CD14-positive monocyte (primary cell): ENCODE results near the gene BCAN. TPM values are rescaled to one million over a fixed set of nuclear protein-coding genes. Genes with fewer than 3 reads are reported as not detected.

Experiments used
- DNase-seq, 3 donors: peaks; one replicate each; pipeline ENCODE4 v3.0.0-alpha.2; 2011 to 2022
- H2AFZ ChIP-seq: 2 replicates; pipeline ENCODE4 v1.6.0; 2012; ENCODE audit warnings: mild to moderate bottlenecking, low read depth, low read length, inconsistent platforms; ENCODE audit not compliant: insufficient read depth, poor library complexity, severe bottlenecking
- H3K27ac ChIP-seq, 2 donors: 1 replicate in 1 of 2; 2 replicates in 1 of 2; pipeline ENCODE4 v1.5.1; 2012 to 2013; ENCODE audit warnings: low read length in 2 of 2, control low read depth in 1 of 2, inconsistent platforms in 1 of 2, low read depth in 1 of 2, mild to moderate bottlenecking in 1 of 2
- H3K27me3 ChIP-seq, 2 donors: one replicate each; pipeline versions ENCODE4 v1.6.0 to v1.6.1; 2011 to 2013; ENCODE audit warnings: low read length in 2 of 2; ENCODE audit not compliant: control insufficient read depth in 2 of 2, insufficient read depth in 2 of 2
- H3K36me3 ChIP-seq, 2 donors: replicated peaks in 1 of 2; 1 replicate in 1 of 2; 2 replicates in 1 of 2; pipeline versions ENCODE4 v1.5.1 to v1.6.1; 2012 to 2013; ENCODE audit warnings: low read length in 2 of 2, control low read depth in 1 of 2, inconsistent platforms in 1 of 2, mild to moderate bottlenecking in 1 of 2; ENCODE audit not compliant: insufficient read depth in 2 of 2, control insufficient read depth in 1 of 2
- H3K4me1 ChIP-seq, 2 donors: 1 replicate in 1 of 2; 2 replicates in 1 of 2; pipeline versions ENCODE4 v1.5.1 to v1.6.1; 2012 to 2013; ENCODE audit warnings: low read length in 2 of 2, control low read depth in 1 of 2, inconsistent platforms in 1 of 2, mild to moderate bottlenecking in 1 of 2, moderate library complexity in 1 of 2; ENCODE audit not compliant: insufficient read depth in 2 of 2, control insufficient read depth in 1 of 2
- H3K4me2 ChIP-seq: replicated peaks from 2 replicates; pipeline ENCODE3; 2012; ENCODE audit warnings: low read length, moderate library complexity, mild to moderate bottlenecking; ENCODE audit not compliant: poor library complexity, severe bottlenecking; ENCODE audit errors: extremely low read depth
- H3K4me3 ChIP-seq, 3 experiments: fragments of 200-600 bp in 1 of 3; sonication (generic) in 1 of 3; replicated peaks in 1 of 3; 1 replicate in 2 of 3; 2 replicates in 1 of 3; pipeline ENCODE4 v1.5.1; 2011 to 2013; ENCODE audit warnings: low read length in 3 of 3, mild to moderate bottlenecking in 3 of 3, control low read depth in 2 of 3, low read depth in 2 of 3, inconsistent platforms in 1 of 3, moderate library complexity in 1 of 3
- H3K79me2 ChIP-seq: 2 replicates; pipeline ENCODE4 v1.6.0; 2012; ENCODE audit warnings: mild to moderate bottlenecking, control low read depth, inconsistent platforms, low read length, moderate library complexity; ENCODE audit not compliant: insufficient read depth
- H3K9ac ChIP-seq: 2 replicates; pipeline ENCODE4 v1.6.0; 2017; ENCODE audit warnings: low read length, mild to moderate bottlenecking; ENCODE audit not compliant: insufficient read depth, poor library complexity, severe bottlenecking
- H3K9me3 ChIP-seq, 2 donors: replicated peaks in 1 of 2; 1 replicate in 1 of 2; 2 replicates in 1 of 2; pipeline versions ENCODE4 v1.5.1 to v1.6.1; 2012 to 2013; ENCODE audit warnings: low read length in 2 of 2, control low read depth in 1 of 2; ENCODE audit not compliant: control insufficient read depth in 1 of 2, insufficient read depth in 1 of 2
- H4K20me1 ChIP-seq: 2 replicates; pipeline ENCODE4 v1.6.0; 2012; ENCODE audit warnings: mild to moderate bottlenecking, low read length, control low read depth, moderate library complexity; ENCODE audit not compliant: insufficient read depth
- H3K27ac Mint-ChIP-seq, 7 donors: one replicate each; pipeline ENCODE4 v1.8.0; 2020; ENCODE audit warnings: mild to moderate bottlenecking in 7 of 7, mixed read lengths in 7 of 7, moderate library complexity in 6 of 7, inconsistent platforms in 2 of 7
- H3K27me3 Mint-ChIP-seq, 3 donors: one replicate each; pipeline ENCODE4 v1.8.0; 2021 to 2022; ENCODE audit warnings: low read depth in 3 of 3, mild to moderate bottlenecking in 3 of 3, mixed read lengths in 3 of 3, moderate library complexity in 3 of 3, inconsistent platforms in 1 of 3
- H3K36me3 Mint-ChIP-seq, 2 donors: one replicate each; pipeline ENCODE4 v1.8.0; 2020; ENCODE audit warnings: mixed read lengths in 2 of 2, inconsistent platforms in 1 of 2, mild to moderate bottlenecking in 1 of 2
- H3K4me1 Mint-ChIP-seq: one replicate; pipeline ENCODE4 v1.8.0; 2020; ENCODE audit warnings: mild to moderate bottlenecking, mixed read lengths
- H3K4me3 Mint-ChIP-seq, 2 donors: one replicate each; pipeline ENCODE4 v1.8.0; 2020; ENCODE audit warnings: mild to moderate bottlenecking in 2 of 2, mixed read lengths in 2 of 2, moderate library complexity in 1 of 2
- H3K9me3 Mint-ChIP-seq, 7 donors: one replicate each; pipeline ENCODE4 v1.8.0; 2020 to 2022; ENCODE audit warnings: mixed read lengths in 7 of 7, mild to moderate bottlenecking in 6 of 7, moderate library complexity in 6 of 7, inconsistent platforms in 2 of 7
- WGBS: methylation state at CpG from one replicate; pipeline ENCODE4 v1.1.5; 2013; ENCODE audit warnings: missing lambda C conversion rate; ENCODE audit not compliant: insufficient coverage; 5-methylcytosine and 5-hydroxymethylcytosine counted together
- intact Hi-C, 2 donors: fragments of 100-400 bp; cut with micrococcal nuclease; formaldehyde crosslinking; loops; one replicate each; pipeline versions ENCODE4 v1.15.0 to v1.15.1; 2023
- polyA plus RNA-seq, 3 donors: library from polyadenylated mRNA; depleted of rRNA in 1 of 3; unstranded in 2 of 3; stranded (reverse) in 1 of 3; fragments of 300-500 nt in 2 of 3; fragments of >200 nt in 1 of 3; fragmentation: Illumina TruSeq in 2 of 3; gene quantifications; 1 replicate in 2 of 3; 2 replicates in 1 of 3; pipeline ENCODE4 v1.2.3, GENCODE V29; 2012 to 2021
- TF ChIP-seq, protein P1 (sequence below): fragments of 200-600 bp; IDR thresholded peaks from one replicate; pipeline ENCODE4 v1.8.0; 2022; ENCODE audit warnings: antibody characterized with exemption, mild to moderate bottlenecking

Gene BCAN
- polyA plus RNA-seq, 3 donors: not detected

DNA sequence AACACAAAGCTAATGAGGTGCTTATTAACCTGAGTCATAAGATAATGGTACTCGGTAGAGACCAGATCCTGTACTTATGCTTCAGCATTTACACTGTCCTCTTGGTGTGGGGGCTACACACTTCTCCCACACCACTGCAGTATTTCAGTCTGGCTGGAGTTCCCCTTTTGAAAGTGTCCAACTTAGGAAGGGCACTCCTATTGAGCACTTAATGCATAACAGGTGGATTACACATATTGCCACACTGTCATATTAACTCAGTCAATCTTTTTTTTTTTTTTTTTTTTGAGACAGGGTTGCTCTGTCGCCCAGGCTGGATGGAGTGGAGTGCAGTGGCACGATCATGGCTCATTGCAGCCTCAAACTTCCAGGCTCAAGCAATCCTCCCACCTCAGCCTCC, 42.1 kb upstream of the BCAN start:
- H3K27me3 ChIP-seq: no peaks in the 10 kb centered on the region
- peaks cover 23 to 26% of the 10 kb centered on the region in 2 donors for H3K4me1 ChIP-seq
- no peak overlapping the region for H3K27ac ChIP-seq
- no peaks in the 10 kb centered on the region for H4K20me1 ChIP-seq
- H2AFZ ChIP-seq: no peak overlapping the region
- no peaks in the 10 kb centered on the region for H3K9me3 ChIP-seq
- intact Hi-C loops: loop anchor here (5.0 to 10.0 kb wide), 3 partner anchors 123 to 215 kb away; no protein-coding TSS in a partner anchor
- H3K36me3 Mint-ChIP-seq: peaks cover 38 to 40% of the 10 kb centered on the region in 2 donors
- DNase-seq: peak; percentile 43 to 66 (median 55)
- peak overlapping the region in 1 of 3 experiments; percentile 90 for H3K4me3 ChIP-seq
- no peak overlapping the region for H3K4me3 Mint-ChIP-seq
- H3K4me2 ChIP-seq: no peak overlapping the region
- H3K79me2 ChIP-seq: peaks cover 22% of the 10 kb centered on the region
- no CpG with 5 or more reads among the region's 3 CpGs for WGBS
- peaks cover 0 to 2% (median 2%) of the 10 kb centered on the region in 3 donors for H3K27me3 Mint-ChIP-seq
- H3K36me3 ChIP-seq: peaks cover 30 to 42% of the 10 kb centered on the region in 2 donors
- H3K9me3 Mint-ChIP-seq: no peaks in the 10 kb centered on the region
- TF ChIP-seq, protein P1, sequence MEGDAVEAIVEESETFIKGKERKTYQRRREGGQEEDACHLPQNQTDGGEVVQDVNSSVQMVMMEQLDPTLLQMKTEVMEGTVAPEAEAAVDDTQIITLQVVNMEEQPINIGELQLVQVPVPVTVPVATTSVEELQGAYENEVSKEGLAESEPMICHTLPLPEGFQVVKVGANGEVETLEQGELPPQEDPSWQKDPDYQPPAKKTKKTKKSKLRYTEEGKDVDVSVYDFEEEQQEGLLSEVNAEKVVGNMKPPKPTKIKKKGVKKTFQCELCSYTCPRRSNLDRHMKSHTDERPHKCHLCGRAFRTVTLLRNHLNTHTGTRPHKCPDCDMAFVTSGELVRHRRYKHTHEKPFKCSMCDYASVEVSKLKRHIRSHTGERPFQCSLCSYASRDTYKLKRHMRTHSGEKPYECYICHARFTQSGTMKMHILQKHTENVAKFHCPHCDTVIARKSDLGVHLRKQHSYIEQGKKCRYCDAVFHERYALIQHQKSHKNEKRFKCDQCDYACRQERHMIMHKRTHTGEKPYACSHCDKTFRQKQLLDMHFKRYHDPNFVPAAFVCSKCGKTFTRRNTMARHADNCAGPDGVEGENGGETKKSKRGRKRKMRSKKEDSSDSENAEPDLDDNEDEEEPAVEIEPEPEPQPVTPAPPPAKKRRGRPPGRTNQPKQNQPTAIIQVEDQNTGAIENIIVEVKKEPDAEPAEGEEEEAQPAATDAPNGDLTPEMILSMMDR: peak; percentile 57
- peaks cover 26% of the 10 kb centered on the region for H3K4me1 Mint-ChIP-seq
- no peak overlapping the region for H3K9ac ChIP-seq
- H3K27ac Mint-ChIP-seq: peak overlapping the region in 2 of 7 donors; percentile 14 to 37

DNA sequence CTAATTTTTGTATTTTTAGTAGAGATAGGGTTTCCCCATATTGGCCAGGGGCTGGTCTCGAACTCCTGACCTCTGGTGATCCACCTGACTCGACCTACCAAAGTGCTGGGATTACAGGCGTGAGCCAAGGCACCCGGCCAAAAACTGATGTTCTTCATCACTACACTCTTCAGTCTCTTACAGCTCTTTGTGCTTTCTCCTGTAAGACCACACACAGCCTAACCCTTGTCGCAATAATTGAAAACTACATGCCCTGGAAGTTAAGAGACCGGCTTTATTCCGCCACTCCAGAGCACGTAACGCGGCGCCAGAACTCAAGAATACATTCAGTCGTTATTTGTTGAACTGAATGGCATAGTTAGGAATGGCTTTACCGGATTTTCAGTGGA, 41.2 kb upstream of the BCAN start:
- H3K27me3 Mint-ChIP-seq: peaks cover 0 to 2% (median 0%) of the 10 kb centered on the region in 3 donors
- Histone ChIP-seq H3K4me2 (peak overlapping the region; percentile 97), H4K20me1 (no peaks in the 10 kb centered on the region), H3K27me3 (no peaks in the 10 kb centered on the region), H3K79me2 (peaks cover 22% of the 10 kb centered on the region), H3K27ac (peak overlapping the region in 1 of 2 donors; percentile 68), H3K4me3 (peak overlapping the region; percentile 85 to 90 (median 85)), H3K4me1 (peaks cover 23 to 26% of the 10 kb centered on the region in 2 donors), H3K36me3 (peaks cover 21 to 33% of the 10 kb centered on the region in 2 donors), H2AFZ (peak overlapping the region; percentile 90), H3K9me3 (no peaks in the 10 kb centered on the region), H3K9ac (peak overlapping the region; percentile 54)
- no peaks in the 10 kb centered on the region for H3K9me3 Mint-ChIP-seq
- intact Hi-C loops: loop anchor here (10.0 kb wide), 2 partner anchors 146 to 216 kb away; no protein-coding TSS in a partner anchor
- peaks cover 29 to 31% of the 10 kb centered on the region in 2 donors for H3K36me3 Mint-ChIP-seq
- DNase-seq: no peak
- 5% methylated on average over 10 of the region's 13 CpGs for WGBS
- peaks cover 26% of the 10 kb centered on the region for H3K4me1 Mint-ChIP-seq
- TF ChIP-seq, protein P1: no peak
- H3K27ac Mint-ChIP-seq: peak overlapping the region in 5 of 7 donors; percentile 89 to 97 (median 94)
- H3K4me3 Mint-ChIP-seq: peak overlapping the region; percentile 98 to 100
